ENCODE measurements around the gene C19orf33. TPM values are rescaled to one million over a fixed set of nuclear protein-coding genes. Genes with fewer than 3 reads are reported as not detected.

C19orf33 gene
- total RNA-seq, 2 experiments from 2014 or later: not detected

GRCh38 chr19:38278751-38279150, 25.3 kb upstream of the C19orf33 start:
- Mint-ChIP-seq H3K4me3 (no peak overlapping the region), H3K27me3 (no peaks in the 10 kb centered on the region), H3K36me3 (ENCODE audit: low read depth) (no peaks in the 10 kb centered on the region), H3K4me1 (ENCODE audit: low read depth) (peaks cover 17% of the 10 kb centered on the region), H3K9me3 (no peaks in the 10 kb centered on the region), H3K27ac (no peak overlapping the region)
- DNase-seq: no peak
- CTCF ChIA-PET: interaction anchor here (1.2 to 1.4 kb wide), 2 partner anchors 18 to 34 kb away, joined by 3 to 5 read pairs; no protein-coding TSS in a partner anchor
- POLR2A ChIA-PET: interaction anchor here (0.9 kb wide), 1 partner anchor 26 kb away, joined by 3 read pairs; no protein-coding TSS in a partner anchor
- no peak for TF ChIP-seq CTCF (IDR thresholded peaks at IDR 0.05)
- no peak for ATAC-seq
- intact Hi-C loops (cut with micrococcal nuclease): no loop called here

- Mint-ChIP-seq H3K36me3 (ENCODE audit: low read depth) (no peaks in the 10 kb centered on the region), H3K27ac (peak overlapping the region; percentile 34), H3K27me3 (no peaks in the 10 kb centered on the region), H3K4me1 (ENCODE audit: low read depth) (peaks cover 17% of the 10 kb centered on the region), H3K9me3 (no peaks in the 10 kb centered on the region), H3K4me3 (no peak overlapping the region)
- DNase-seq (no peak), ATAC-seq (no peak)
- no peak for TF ChIP-seq CTCF (IDR thresholded peaks at IDR 0.05)
- POLR2A ChIA-PET: no interaction called here
- CTCF ChIA-PET: interaction anchor here (1.4 to 1.6 kb wide), 2 partner anchors 36 to 53 kb away, joined by 3 to 5 read pairs; no protein-coding TSS in a partner anchor
- intact Hi-C loops (cut with micrococcal nuclease): no loop called here
These were observed 23.8 kb upstream of the C19orf33 start for GRCh38 chr19:38280030-38280921.

GRCh38 chr19:38281811-38282566, 22.1 kb upstream of the C19orf33 start:
- ATAC-seq: peak; percentile 89
- peak overlapping the region; percentile 65 for H3K27ac Mint-ChIP-seq
- peaks cover 17% of the 10 kb centered on the region for H3K4me1 Mint-ChIP-seq (ENCODE audit: low read depth)
- no peak for DNase-seq
- ChIA-PET POLR2A (interaction anchor here (0.6 to 0.7 kb wide), 3 partner anchors 16 to 94 kb away, joined by 3 to 5 read pairs (median 3); no protein-coding TSS in a partner anchor), CTCF (interaction anchor here (0.7 to 1.6 kb wide), 3 partner anchors 38 to 1095 kb away, joined by 3 to 4 read pairs (median 3); no protein-coding TSS in a partner anchor)
- H3K36me3 Mint-ChIP-seq (ENCODE audit: low read depth): no peaks in the 10 kb centered on the region
- no peaks in the 10 kb centered on the region for H3K9me3 Mint-ChIP-seq
- intact Hi-C loops (cut with micrococcal nuclease): no loop called here
- no peak overlapping the region for H3K4me3 Mint-ChIP-seq
- H3K27me3 Mint-ChIP-seq: no peaks in the 10 kb centered on the region
- TF ChIP-seq CTCF (IDR thresholded peaks at IDR 0.05): no peak

- DNase-seq (no peak), ATAC-seq (no peak)
- Mint-ChIP-seq H3K36me3 (ENCODE audit: low read depth) (peaks cover 1% of the 10 kb centered on the region), H3K27me3 (no peaks in the 10 kb centered on the region), H3K4me3 (no peak overlapping the region), H3K4me1 (ENCODE audit: low read depth) (peaks cover 17% of the 10 kb centered on the region), H3K9me3 (no peaks in the 10 kb centered on the region), H3K27ac (no peak overlapping the region)
- intact Hi-C loops (cut with micrococcal nuclease): no loop called here
- no peak for TF ChIP-seq CTCF (IDR thresholded peaks at IDR 0.05)
- ChIA-PET CTCF (interaction anchor here (0.6 to 1.6 kb wide), 3 partner anchors 18 to 39 kb away, joined by 3 to 4 read pairs (median 3); no protein-coding TSS in a partner anchor), POLR2A (no interaction called here)
These were observed 20.8 kb upstream of the C19orf33 start for GRCh38 chr19:38283271-38283670.
